Inflammatory macrophage (primary cell): ENCODE data around the gene PHF19.

Experiments
- DNase-seq, 2 donors: peaks; one replicate each; pipeline ENCODE4 v3.0.0-alpha.2; 2020 to 2022

Gene PHF19

GRCh38 chr9:120913647-120914264 lies 36.8 kb upstream of the PHF19 start:
- no peak for DNase-seq

DNA sequence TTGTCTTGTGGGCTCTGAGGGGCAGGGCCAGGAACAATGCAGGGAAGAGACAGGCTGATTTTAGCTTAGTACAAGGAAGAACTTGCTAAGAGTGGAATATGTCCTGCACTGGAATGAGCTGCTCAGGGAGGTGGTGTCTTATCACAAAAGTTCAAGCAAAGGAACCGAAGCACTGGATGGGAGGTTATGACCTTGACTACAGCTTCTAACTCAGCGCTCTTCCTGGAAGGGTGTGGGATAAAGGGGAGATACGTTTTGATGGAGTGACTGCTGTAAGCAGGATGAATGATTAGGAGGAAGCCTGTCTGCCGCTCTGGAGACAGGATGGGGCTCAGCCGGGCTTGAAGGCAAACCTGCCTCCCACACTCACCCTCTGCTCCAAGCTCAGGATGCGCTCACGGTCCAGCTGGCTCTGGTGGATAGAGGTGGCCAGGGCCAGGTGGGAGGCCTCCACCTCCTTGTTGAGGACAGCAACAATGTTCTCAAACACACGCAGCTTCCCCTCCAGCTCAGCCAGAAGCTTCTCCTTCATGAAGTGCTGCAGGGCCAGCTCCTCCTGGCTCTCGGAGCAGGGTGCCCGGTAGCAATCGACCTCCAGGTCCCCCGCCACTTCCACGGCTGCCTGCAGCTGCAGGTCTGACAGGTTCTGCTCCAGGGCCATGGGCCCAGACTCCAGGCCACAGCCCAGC lies 36.1 kb upstream of the PHF19 start:
- no peak for DNase-seq

DNA sequence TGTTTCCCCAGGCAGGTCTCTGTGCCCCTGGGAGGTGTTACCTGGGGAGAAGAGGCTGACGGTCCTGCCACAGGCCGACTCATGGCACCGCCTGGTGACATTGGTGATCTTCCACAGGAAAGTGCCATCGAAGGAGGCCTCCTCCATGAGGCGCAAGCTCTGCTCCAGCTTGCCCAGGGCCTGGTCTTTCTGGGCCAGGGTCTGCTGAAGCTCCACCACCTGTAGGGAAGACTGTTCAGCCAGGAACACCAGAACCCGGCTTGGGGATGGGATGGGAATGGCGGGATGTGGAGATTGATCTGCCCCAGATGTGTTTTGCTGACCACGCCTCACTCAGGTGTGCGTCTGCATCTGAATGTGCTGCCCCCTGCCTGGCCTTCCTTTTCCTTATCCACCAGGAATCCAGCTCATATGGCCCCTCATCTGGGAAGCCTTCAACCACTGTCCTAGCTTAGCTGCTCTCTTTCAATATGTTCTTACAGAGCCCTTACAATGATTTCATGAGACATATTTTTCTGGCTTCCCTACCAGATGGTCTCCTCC lies 34.4 kb upstream of the PHF19 start:
- DNase-seq = no peak

DNA sequence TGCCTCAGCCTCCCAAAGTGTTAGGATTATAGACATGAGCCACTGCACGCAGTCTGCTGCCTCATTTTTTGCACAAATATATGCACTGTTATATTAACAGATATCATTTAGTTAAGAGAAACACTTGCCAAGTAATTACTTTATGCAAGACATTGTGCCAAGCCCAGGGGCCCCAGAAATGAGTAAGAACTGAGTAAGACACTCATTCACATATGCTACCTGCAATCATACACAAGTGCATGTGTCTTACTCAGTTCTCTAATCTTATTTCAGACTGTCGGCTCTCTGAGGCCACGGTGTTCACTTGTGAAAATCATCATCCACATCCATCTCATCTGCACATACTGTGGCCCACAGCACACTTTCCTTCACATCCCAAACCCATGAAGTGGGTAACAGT lies 33.7 kb upstream of the PHF19 start:
- no peak for DNase-seq

GRCh38 chr9:120909904-120910303 lies 32.9 kb upstream of the PHF19 start:
- peak; percentile 30 to 41 for DNase-seq

DNA sequence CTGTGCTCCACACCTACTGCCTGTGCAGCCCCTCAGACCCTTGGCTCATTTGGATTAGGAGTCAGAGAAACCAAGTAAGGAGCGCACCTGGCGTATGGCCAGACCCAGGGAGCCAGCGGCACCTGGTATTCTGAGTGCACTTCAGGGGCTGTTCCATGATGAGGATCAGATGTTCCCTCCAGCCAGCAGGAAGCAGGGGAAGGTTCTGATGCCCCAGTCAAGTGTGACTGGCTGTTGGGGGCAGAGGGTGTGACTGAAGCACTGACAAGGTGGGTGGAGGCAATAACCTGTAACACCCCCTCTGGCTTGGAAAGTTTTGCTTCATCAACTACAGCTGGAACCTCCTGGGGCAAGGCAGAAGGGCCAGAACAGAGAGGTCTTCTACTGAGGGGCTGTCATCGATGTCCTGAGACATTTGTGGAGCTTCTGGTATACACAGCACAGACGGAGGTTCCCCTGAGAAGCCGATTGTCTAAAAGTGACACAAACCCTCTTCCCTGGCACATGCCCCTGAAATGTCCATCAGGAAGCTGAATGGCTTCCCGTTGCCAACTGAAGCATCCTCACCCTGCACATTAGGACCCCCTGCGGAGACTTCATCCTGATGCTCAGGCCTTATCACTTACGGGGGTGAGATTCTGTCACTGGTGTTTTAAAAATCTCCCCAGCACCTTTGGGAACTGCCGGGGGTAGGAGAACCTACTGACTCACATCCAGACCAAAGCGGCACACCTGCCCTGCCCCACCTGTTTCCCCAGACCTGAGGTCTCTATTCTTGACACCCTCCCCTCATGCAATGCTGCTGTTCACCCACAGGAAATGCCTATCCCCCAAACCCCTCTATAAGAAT lies 28.6 kb upstream of the PHF19 start:
- no peak for DNase-seq

DNA sequence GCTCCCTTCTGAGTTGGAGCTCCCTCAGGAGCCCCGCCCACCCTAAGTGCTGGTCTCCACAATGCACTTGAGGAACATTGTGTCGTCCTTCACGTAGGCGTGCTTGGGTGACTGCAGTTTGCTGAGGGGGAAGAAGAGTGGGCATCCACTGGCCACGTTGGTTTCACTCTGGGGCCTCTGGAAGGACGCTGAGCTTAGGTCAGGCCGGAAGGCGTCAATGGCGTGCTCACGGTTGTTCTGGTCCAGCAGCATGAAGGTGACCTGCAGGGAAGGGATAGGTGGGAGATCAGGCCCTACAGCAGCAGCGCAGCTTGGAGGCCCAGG lies 28.0 kb upstream of the PHF19 start:
- DNase-seq = no peak

DNA sequence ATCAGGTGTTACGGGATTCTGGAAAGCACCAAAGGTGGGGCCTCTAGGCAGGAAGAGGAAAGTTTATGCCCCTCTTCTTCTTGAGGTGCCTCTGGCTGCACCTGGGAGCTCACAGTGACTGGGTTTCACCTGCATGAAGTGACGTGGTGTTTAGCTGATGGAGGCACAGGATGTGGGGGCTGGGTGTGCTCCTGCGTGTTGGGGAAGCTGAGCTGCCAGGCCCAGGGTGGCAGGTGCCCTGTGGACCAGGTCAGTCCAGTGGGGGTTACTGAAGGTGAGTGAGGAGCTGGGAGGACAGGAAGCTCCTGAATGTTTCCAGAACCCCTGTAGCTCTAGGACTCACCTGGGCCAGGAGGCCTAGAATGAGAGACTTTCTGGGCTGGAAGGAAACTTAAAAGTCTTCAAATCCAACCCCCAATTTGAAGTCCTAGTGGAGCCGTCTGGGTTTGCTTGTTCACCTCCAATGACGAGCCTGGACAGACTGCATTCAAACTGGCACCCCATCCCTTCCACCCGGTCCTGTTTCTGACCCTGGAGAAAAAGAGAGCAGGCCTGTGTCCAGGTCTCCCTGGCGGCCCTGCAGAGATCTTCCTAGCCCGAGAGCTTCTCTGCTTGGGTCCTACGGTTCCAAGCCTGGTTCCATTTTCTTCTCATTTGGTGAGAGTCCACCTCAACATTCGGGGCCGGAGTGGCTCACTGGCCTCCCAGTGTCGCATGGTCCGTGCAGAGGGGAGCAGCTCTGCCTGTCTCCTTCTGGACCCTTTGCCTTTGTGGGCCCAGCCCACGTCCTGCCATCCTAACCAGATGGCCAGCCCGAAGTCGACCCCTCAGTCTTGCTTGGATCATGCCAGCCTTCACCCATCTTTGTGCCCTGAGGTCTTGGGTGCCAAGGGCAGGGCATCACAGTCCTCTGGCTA lies 27.3 kb upstream of the PHF19 start:
- DNase-seq = no peak

DNA sequence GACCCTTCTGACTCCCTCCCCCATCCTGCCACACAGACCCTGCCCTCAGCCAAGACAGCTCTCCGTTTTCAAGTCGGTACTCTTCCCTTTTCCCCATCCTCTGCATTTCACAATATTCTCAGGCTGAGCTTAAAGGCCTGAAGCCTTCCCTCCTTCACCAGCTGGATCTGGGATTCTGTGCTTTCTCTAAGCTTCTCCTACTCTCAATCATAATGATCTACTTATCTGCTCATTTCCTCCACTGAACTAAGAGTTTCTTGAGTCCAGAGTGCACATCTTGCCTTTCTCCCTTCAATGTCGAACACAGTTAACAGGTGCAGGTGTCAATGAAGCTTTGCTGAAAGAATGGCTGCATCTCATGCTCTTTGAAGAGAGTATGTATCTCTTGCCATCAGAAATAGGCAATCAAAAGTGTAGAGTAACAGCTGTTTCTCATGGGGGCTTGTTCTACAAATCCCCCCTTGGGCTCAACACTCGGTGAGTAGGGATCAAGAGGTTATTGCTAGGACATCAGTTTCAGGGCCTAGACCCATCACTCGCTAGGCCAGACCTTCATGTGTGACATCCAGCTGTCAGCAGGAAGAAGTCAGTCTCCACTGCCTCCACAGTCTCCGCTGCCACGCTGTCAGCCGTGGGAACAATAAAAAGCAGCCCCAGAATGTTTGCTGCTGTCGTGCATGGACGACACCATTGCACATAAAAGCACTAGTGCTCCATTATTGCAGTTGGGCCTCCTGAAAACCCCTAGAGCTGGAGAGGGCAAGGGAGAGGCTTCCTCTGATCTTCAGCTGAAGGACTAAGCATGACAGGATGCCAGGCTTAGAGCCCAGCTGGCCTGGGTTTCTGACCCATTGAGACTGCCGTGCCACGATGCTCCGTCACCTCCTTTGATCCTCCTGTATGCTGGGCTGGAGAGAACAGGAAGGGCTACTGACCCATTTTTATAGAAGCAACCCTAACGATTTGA lies 25.9 kb upstream of the PHF19 start:
- no peak for DNase-seq

DNA sequence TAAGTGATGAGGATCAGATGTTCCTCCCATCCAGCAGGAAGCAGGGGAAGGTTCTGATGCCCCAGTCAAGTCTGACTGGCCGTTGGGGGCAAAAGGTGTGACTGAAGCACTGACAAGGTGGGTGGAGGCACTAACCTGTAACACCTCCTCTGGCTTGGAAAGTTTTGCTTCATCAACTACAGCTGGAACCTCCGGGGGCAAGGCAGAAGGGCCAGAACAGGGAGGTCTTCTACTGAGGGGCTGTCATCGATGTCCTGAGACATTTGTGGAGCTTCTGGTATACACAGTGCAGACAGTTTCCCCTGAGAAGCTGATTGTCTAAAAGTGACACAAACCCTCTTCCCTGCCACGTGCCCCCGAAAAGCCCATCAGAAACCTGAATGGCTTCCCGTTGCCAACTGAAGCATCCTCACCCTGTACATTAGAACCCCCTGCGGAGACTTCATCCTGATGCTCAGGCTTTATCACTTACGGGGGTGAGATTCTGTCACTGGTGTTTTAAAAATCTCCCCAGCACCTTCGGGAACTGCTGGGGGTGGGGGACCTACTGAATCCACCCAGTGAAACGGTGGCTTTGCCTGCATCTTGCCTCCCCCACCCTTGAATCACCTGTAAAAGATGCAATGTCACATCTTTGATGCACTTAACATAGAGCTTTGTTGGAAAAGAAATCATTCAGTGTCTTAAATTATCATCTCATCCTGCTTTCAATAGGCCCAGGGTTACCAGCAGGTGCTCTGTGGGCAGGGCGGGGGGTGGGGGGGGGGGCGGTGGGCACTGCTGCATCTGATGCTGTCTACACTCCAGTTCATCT lies 25.0 kb upstream of the PHF19 start:
- DNase-seq = no peak

GRCh38 chr9:120900824-120901223 lies 23.8 kb upstream of the PHF19 start:
- DNase-seq = no peak

DNA sequence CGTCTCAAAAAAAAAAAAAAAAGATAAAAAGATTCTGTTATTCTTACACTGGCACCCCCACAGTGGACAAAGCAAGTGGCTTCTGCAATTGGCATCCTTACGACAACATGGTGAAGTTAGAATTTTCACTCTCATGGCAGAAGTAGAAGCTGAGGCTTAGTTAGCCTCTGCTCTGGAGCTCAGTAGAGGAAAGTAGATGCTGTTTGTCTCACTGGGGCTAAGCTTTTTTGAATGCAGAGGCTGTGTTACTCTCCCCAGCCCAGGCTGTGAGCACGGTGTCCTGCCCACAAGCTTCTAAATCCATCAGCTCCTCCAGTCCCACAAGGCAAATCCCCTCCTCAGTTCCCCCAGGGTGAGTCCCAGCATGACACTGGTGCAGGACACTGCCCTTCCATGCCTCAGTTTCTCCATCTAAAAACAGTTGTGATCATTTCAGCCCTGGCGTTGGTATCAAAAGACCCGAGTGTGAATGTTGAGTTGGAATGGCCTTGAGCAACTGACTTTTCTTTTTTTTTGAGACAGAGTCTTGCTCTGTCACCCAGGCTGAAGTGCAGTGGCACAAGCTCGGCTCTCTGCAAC lies 22.6 kb upstream of the PHF19 start:
- DNase-seq = no peak

DNA sequence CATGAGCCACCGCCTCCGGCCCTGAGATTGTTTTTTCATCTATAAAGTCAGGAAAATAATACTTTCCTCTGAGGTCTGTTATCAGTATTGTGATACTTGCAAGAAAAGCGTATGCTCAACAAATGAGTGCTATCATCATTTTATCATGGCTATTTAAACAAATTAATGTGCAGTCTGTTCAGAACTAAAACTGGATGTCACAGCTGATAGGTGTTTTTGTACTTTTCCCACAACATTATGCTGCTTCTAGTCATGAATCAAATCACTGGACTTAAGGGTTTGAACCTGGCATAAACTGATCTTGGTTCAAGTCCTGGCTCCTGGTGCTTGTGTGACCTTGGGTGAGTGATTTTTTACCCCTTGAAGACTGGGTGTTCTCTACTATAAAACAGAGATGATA lies 21.4 kb upstream of the PHF19 start:
- no peak for DNase-seq

DNA sequence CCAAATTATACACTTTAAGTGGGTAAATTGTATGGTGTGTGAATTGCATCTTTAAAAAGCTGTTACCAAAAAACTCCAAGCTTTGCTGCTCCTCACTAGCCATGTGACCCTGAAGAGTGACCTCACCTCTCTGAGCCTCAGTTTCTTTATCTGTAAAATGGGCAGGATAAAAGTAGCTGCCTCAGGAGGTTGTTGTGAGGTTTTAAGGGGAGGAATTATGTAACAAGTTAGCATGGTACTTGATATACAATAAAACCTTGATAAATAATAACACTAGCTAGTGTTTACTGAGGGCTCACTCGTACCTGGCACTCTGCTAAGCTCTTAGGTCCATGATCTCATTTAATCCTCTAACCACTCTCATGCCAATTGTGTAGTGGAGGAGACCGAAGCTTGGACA lies 19.0 kb upstream of the PHF19 start:
- no peak for DNase-seq

GRCh38 chr9:120894321-120895148 lies 17.5 kb upstream of the PHF19 start:
- DNase-seq = no peak

GRCh38 chr9:120893611-120894307 lies 16.8 kb upstream of the PHF19 start:
- no peak for DNase-seq

DNA sequence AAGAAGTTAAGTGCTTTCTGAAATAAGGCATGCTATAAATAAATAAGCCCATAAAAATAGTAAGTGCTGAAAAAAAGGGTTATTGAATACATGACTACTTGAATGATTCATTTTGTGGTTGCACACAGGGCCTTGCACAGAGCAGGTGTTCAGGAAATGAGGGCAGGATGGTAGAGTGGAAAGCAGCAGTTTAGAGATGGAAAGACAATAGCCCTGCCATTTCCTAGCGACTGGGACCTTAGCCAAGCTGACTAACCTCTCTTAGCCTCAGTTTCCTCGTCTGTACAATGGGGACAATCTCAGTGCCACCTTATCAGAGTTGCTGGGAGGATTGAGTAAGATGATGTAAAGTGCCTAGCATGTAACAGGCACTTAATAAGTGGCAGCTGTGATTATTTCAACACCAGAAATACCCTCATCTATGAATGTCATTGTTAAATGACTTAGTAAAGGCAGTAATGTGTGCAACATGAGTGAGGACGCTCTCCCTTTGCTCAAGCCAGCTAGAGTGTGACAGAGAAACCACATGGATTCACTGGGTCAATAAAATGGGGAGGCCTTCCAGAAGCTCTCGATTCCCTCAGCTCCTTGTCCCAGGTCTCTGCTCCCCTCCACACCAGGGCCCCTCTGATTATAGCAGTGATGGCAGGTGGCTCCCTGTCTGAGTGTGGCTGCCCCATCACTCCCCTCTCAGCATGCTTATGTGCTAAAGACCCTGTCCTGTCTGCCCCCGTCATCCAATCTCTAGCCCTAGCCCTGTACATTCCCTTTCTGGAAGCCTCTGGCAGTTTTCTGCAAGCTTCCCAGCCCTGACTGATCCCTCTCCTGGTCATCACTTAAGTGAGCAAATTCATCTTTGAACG lies 16.0 kb upstream of the PHF19 start:
- DNase-seq = no peak
